H9 (cell line): ENCODE results near the gene TMC8. TPM values are rescaled to one million over a fixed set of nuclear protein-coding genes. Genes with fewer than 3 reads are reported as not detected.

Experiments used
- DNase-seq: peaks from one replicate; pipeline ENCODE4 v3.0.0-alpha.2; 2017
- H2AFZ ChIP-seq: one replicate; pipeline ENCODE4 v1.6.1; 2013; ENCODE audit warnings: mild to moderate bottlenecking, low read length, control low read depth, moderate library complexity
- H2AK5ac ChIP-seq: 2 replicates; pipeline ENCODE4 v1.6.1; 2013; ENCODE audit warnings: low read length, control low read depth, mixed read lengths; ENCODE audit not compliant: insufficient read length
- H2BK120ac ChIP-seq: one replicate; pipeline ENCODE4 v1.6.1; 2013; ENCODE audit warnings: low read depth, mild to moderate bottlenecking, low read length, control low read depth, inconsistent platforms; ENCODE audit not compliant: poor library complexity, severe bottlenecking
- H2BK12ac ChIP-seq: 2 replicates; pipeline ENCODE4 v1.6.1; 2013; ENCODE audit warnings: low read length, control low read depth, mixed read lengths, low read depth; ENCODE audit not compliant: insufficient read length
- H2BK15ac ChIP-seq: 2 replicates; pipeline ENCODE4 v1.6.1; 2013; ENCODE audit warnings: low read depth, low read length, control low read depth
- H2BK20ac ChIP-seq: one replicate; pipeline ENCODE4 v1.6.1; 2013; ENCODE audit warnings: low read depth, mild to moderate bottlenecking, low read length, control low read depth, inconsistent platforms; ENCODE audit not compliant: poor library complexity, severe bottlenecking
- H2BK5ac ChIP-seq: 2 replicates; pipeline ENCODE4 v1.6.1; 2013; ENCODE audit warnings: low read length, control low read depth, mixed read lengths; ENCODE audit not compliant: insufficient read length
- H3K14ac ChIP-seq: 2 replicates; pipeline ENCODE4 v1.6.1; 2013; ENCODE audit warnings: low read length, control low read depth; ENCODE audit not compliant: insufficient read depth
- H3K18ac ChIP-seq: 2 replicates; pipeline ENCODE4 v1.6.1; 2013; ENCODE audit warnings: low read depth, mild to moderate bottlenecking, mixed read lengths, low read length, control low read depth; ENCODE audit not compliant: insufficient read length
- H3K23ac ChIP-seq: 2 replicates; pipeline ENCODE4 v1.6.1; 2013; ENCODE audit warnings: low read length, control low read depth, mixed read lengths, low read depth; ENCODE audit not compliant: insufficient read length
- H3K23me2 ChIP-seq: 2 replicates; pipeline ENCODE4 v1.6.1; 2013; ENCODE audit warnings: low read depth, mild to moderate bottlenecking, mixed read lengths, low read length, control low read depth; ENCODE audit not compliant: insufficient read length, poor library complexity, severe bottlenecking
- H3K27ac ChIP-seq: 2 replicates; pipeline ENCODE4 v1.5.1; 2013; ENCODE audit warnings: low read length, control low read depth, mixed read lengths, low read depth; ENCODE audit not compliant: insufficient read length
- H3K27me3 ChIP-seq: 2 replicates; pipeline ENCODE4 v1.6.1; 2013; ENCODE audit warnings: low read length, control low read depth, inconsistent platforms; ENCODE audit not compliant: insufficient read depth
- H3K4ac ChIP-seq: 2 replicates; pipeline ENCODE4 v1.6.1; 2013; ENCODE audit warnings: low read depth, mild to moderate bottlenecking, control low read depth, inconsistent platforms, low read length, moderate library complexity
- H3K4me1 ChIP-seq: 2 replicates; pipeline ENCODE4 v1.6.1; 2013; ENCODE audit warnings: low read length, control low read depth, inconsistent platforms; ENCODE audit not compliant: insufficient read depth
- H3K4me2 ChIP-seq: 2 replicates; pipeline ENCODE4 v1.6.1; 2013; ENCODE audit warnings: low read length, control low read depth, mixed read lengths; ENCODE audit not compliant: insufficient read length, insufficient read depth
- H3K56ac ChIP-seq: 2 replicates; pipeline ENCODE4 v1.6.1; 2013; ENCODE audit warnings: low read depth, mild to moderate bottlenecking, mixed read lengths, low read length, control low read depth; ENCODE audit not compliant: insufficient read length
- H3K79me1 ChIP-seq: 2 replicates; pipeline ENCODE4 v1.6.1; 2013; ENCODE audit warnings: low read depth, mild to moderate bottlenecking, moderate library complexity, low read length, control low read depth, inconsistent platforms; ENCODE audit not compliant: insufficient read depth, poor library complexity, severe bottlenecking
- H3K79me2 ChIP-seq: 2 replicates; pipeline ENCODE4 v1.6.1; 2013; ENCODE audit warnings: low read length, control low read depth, inconsistent platforms; ENCODE audit not compliant: insufficient read depth
- H3K9ac ChIP-seq: 2 replicates; pipeline ENCODE4 v1.6.1; 2013; ENCODE audit warnings: low read length, control low read depth, mixed read lengths; ENCODE audit not compliant: insufficient read length; ENCODE audit errors: extremely low read depth
- H3K9me3 ChIP-seq: one replicate; pipeline ENCODE4 v1.6.1; 2013; ENCODE audit warnings: low read depth, low read length, inconsistent platforms; ENCODE audit not compliant: control insufficient read depth
- H3T11ph ChIP-seq: one replicate; pipeline ENCODE4 v1.6.1; 2013; ENCODE audit warnings: mild to moderate bottlenecking, low read length, control low read depth, inconsistent platforms
- H4K20me1 ChIP-seq: one replicate; pipeline ENCODE4 v1.6.1; 2013; ENCODE audit not compliant: control insufficient read depth, insufficient read length, insufficient read depth
- H4K5ac ChIP-seq: 2 replicates; pipeline ENCODE4 v1.6.1; 2013; ENCODE audit warnings: low read depth, mild to moderate bottlenecking, mixed read lengths, low read length, control low read depth; ENCODE audit not compliant: insufficient read length
- H4K8ac ChIP-seq: replicated peaks from 2 replicates; pipeline ENCODE4 v1.6.1; 2013; ENCODE audit warnings: low read length, control low read depth, mixed read lengths, low read depth; ENCODE audit not compliant: insufficient read length
- H4K91ac ChIP-seq: 2 replicates; pipeline ENCODE4 v1.6.1; 2013; ENCODE audit warnings: low read depth, mild to moderate bottlenecking, moderate library complexity, mixed read lengths, low read length, control low read depth; ENCODE audit not compliant: insufficient read length
- H3K27ac Mint-ChIP-seq, 3 experiments: 2 replicates in 2 of 3; 3 replicates in 1 of 3; pipeline ENCODE4 v1.8.0; 2020 to 2021; ENCODE audit warnings: mixed read lengths in 3 of 3, mild to moderate bottlenecking in 1 of 3, moderate library complexity in 1 of 3
- H3K27me3 Mint-ChIP-seq: 2 replicates; pipeline ENCODE4 v1.8.0; 2021; ENCODE audit warnings: low read depth, mild to moderate bottlenecking, moderate library complexity, mixed read lengths
- H3K36me3 Mint-ChIP-seq, 3 experiments: 2 replicates in 2 of 3; 3 replicates in 1 of 3; pipeline ENCODE4 v1.8.0; 2020 to 2021; ENCODE audit warnings: low read depth in 3 of 3, mixed read lengths in 3 of 3; ENCODE audit not compliant: insufficient read depth in 1 of 3
- H3K4me1 Mint-ChIP-seq, 2 experiments: 2 replicates each; pipeline ENCODE4 v1.8.0; 2020; ENCODE audit warnings: mixed read lengths in 2 of 2
- H3K4me3 Mint-ChIP-seq, 2 experiments: 2 replicates in 1 of 2; 3 replicates in 1 of 2; pipeline ENCODE4 v1.8.0; 2020 to 2021; ENCODE audit warnings: mild to moderate bottlenecking in 2 of 2, mixed read lengths in 2 of 2, moderate library complexity in 1 of 2
- H3K9me3 Mint-ChIP-seq, 2 experiments: 2 replicates in 1 of 2; 3 replicates in 1 of 2; pipeline ENCODE4 v1.8.0; 2020; ENCODE audit warnings: mild to moderate bottlenecking in 2 of 2, mixed read lengths in 2 of 2, moderate library complexity in 1 of 2
- WGBS: extraction: QIAGEN DNeasy Blood & Tissue Kit; methylation state at CpG from one replicate; pipeline ENCODE4 v1.1.7; 2013; ENCODE audit warnings: missing lambda C conversion rate, low lambda C conversion rate, mixed read lengths; ENCODE audit not compliant: insufficient read length; ENCODE audit errors: extremely low coverage; 5-methylcytosine and 5-hydroxymethylcytosine counted together
- total RNA-seq: library from RNA; stranded (reverse); gene quantifications from 2 replicates; pipeline ENCODE4 v1.2.1, GENCODE V29; 2021
- TF ChIP-seq, protein P1 (sequence below): fragments of 200-600 bp; sonication (generic); conservative IDR thresholded peaks from 3 replicates; pipeline ENCODE4 v1.8.0; 2021; ENCODE audit warnings: antibody characterized with exemption, mild to moderate bottlenecking

Gene TMC8
- total RNA-seq, 1 experiment from 2014 or later = 1.0 TPM

DNA sequence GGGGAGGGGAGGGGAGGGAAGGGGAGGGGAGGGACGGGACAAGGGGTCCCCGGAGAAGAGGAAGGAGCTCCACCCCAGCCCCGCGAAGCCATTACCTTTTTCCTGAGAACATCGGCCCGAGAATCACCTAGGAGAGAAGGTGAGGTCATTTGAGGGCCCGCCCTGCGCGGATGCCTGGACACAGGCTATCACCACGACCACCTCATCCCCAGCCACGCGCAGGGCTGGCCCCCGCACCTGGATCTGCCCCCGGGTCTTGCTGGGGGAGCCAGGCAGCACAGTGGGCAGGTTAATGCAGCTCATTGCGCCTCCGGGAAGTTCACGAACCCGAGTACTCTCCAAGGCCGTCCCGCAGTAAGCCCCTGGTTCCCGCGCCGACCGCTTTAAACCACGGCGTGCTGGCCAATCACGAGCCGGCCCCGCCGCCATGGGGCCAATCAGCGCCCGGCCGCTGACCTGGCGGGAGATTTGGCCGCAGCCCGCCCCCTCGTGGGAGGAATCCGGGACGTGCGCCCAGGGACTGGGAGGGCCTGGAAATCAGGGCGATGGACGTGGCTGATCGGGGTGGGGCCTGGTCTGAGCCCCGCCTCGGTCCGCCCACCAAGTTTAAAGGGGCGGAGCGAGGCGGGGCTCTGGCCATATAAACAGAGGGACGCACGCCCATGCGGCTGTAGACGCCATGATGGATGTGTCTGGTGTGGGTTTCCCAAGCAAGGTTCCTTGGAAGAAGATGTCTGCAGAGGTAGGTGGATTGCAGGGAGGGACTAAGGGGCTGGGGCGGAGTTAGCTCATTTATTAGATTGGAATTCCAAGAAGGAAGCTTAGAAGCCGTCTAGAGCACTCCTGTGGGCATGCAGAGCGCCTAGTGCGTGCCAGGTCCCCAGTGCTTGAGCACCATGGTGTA is 56.4 kb downstream of the TMC8 start, which contains the start of the genes AFMID and TK1:
AFMID (plus strand) TSS at position 671 of the 904 bp plus-strand sequence; CDS start at position 680, 9 bp downstream.
TK1 (minus strand) TSS at position 361 of the 904 bp plus-strand sequence; CDS start at position 303, 58 bp downstream.
- peak within 1 kb of the TSS; percentile 84 for H3K14ac ChIP-seq
- peak; percentile 99 for DNase-seq
- H2BK120ac ChIP-seq = no peak within 1 kb of the TSS
- H3K4me2 ChIP-seq = peak within 1 kb of the TSS; percentile 80
- H3K27me3 ChIP-seq = no peaks in the 10 kb centered on the region
- peaks cover 6% of the 10 kb centered on the region for H3K23me2 ChIP-seq
- peak within 1 kb of the TSS; percentile 91 to 96 (median 93); a peak in 6 of 7 replicates for H3K27ac Mint-ChIP-seq
- no peak within 1 kb of the TSS for H2BK20ac ChIP-seq
- no peaks in the 10 kb centered on the region for H3K9me3 Mint-ChIP-seq
- no peak within 1 kb of the TSS for H4K5ac ChIP-seq
- TF ChIP-seq, protein P1, sequence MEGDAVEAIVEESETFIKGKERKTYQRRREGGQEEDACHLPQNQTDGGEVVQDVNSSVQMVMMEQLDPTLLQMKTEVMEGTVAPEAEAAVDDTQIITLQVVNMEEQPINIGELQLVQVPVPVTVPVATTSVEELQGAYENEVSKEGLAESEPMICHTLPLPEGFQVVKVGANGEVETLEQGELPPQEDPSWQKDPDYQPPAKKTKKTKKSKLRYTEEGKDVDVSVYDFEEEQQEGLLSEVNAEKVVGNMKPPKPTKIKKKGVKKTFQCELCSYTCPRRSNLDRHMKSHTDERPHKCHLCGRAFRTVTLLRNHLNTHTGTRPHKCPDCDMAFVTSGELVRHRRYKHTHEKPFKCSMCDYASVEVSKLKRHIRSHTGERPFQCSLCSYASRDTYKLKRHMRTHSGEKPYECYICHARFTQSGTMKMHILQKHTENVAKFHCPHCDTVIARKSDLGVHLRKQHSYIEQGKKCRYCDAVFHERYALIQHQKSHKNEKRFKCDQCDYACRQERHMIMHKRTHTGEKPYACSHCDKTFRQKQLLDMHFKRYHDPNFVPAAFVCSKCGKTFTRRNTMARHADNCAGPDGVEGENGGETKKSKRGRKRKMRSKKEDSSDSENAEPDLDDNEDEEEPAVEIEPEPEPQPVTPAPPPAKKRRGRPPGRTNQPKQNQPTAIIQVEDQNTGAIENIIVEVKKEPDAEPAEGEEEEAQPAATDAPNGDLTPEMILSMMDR = peak; percentile 97
- H3K4me3 Mint-ChIP-seq = peak within 1 kb of the TSS; percentile 84 to 85
- H3K18ac ChIP-seq = peak within 1 kb of the TSS; percentile 87
- no peak within 1 kb of the TSS for H4K8ac ChIP-seq
- no peak within 1 kb of the TSS for H2AK5ac ChIP-seq
- no peak within 1 kb of the TSS for H2BK5ac ChIP-seq
- H2BK15ac ChIP-seq = no peak within 1 kb of the TSS
- H2BK12ac ChIP-seq = no peak within 1 kb of the TSS
- H3K79me1 ChIP-seq = peaks cover 2% of the 10 kb centered on the region
- no peak within 1 kb of the TSS for H3K23ac ChIP-seq
- no CpG with 5 or more reads among the region's 57 CpGs for WGBS
- no peak within 1 kb of the TSS for H3T11ph ChIP-seq
- H3K4me1 Mint-ChIP-seq = peaks cover 24 to 35% of the 10 kb centered on the region in 2 experiments
- peaks cover 34 to 57% (median 54%) of the 10 kb centered on the region in 3 experiments; a peak in 6 of 7 replicates for H3K36me3 Mint-ChIP-seq
- H3K56ac ChIP-seq = no peak within 1 kb of the TSS
- H3K4me1 ChIP-seq = no peaks in the 10 kb centered on the region
- no peak within 1 kb of the TSS for H3K4ac ChIP-seq
- H3K9ac ChIP-seq = peak within 1 kb of the TSS; percentile 78
- no peak within 1 kb of the TSS for H3K27ac ChIP-seq
- peaks cover 9% of the 10 kb centered on the region; the same call in 1 of the 2 replicates for H3K79me2 ChIP-seq
- H2AFZ ChIP-seq = no peak within 1 kb of the TSS
- H3K27me3 Mint-ChIP-seq = no peaks in the 10 kb centered on the region
- no peaks in the 10 kb centered on the region for H3K9me3 ChIP-seq
- no peak within 1 kb of the TSS for H4K91ac ChIP-seq
- no peaks in the 10 kb centered on the region for H4K20me1 ChIP-seq

Other genes starting within 250 kb of the TMC8 start
- 24.7 and 25.7 TPM in 2 replicates for gene TNRC6C, start 172.1 kb upstream of the TMC8 start, total RNA-seq
- gene TMC6, start 2.0 kb upstream of the TMC8 start, total RNA-seq = 85.7 and 86.8 TPM in 2 replicates
- not detected in 2 replicates for gene C17orf99, start 15.6 kb downstream of the TMC8 start, total RNA-seq
- gene SYNGR2, start 37.8 kb downstream of the TMC8 start, total RNA-seq = 41.0 and 43.9 TPM in 2 replicates
- gene TK1, start 56.3 kb downstream of the TMC8 start, total RNA-seq = 95.8 and 98.7 TPM in 2 replicates
- 54.7 and 64.1 TPM in 2 replicates for gene AFMID, start 56.6 kb downstream of the TMC8 start, total RNA-seq
- gene BIRC5, start 83.5 kb downstream of the TMC8 start, total RNA-seq = 97.8 and 104 TPM in 2 replicates
- 0.13 and 0.28 TPM in 2 replicates for gene TMEM235, start 100.9 kb downstream of the TMC8 start, total RNA-seq
- gene SOCS3, start 229.3 kb downstream of the TMC8 start, total RNA-seq = 9.5 and 9.6 TPM in 2 replicates
- 41.8 and 45.7 TPM in 2 replicates for gene PGS1, start 247.9 kb downstream of the TMC8 start, total RNA-seq